Measurements from ENCODE around the gene HP1BP3.

- no peak for TF ChIP-seq POLR2A (IDR thresholded peaks at IDR 0.05; ENCODE audit: low read depth, low read length)
- no peak for TF ChIP-seq SMC3 (IDR thresholded peaks at IDR 0.05; ENCODE audit: low read depth, low read length)
- TF ChIP-seq CTCF (conservative IDR thresholded peaks at IDR 0.05; ENCODE audit: low read depth, low read length) = no peak
- no peak for TF ChIP-seq MAFK (IDR thresholded peaks at IDR 0.05; ENCODE audit: low read depth, low read length)
- TF ChIP-seq BHLHE40 (IDR thresholded peaks at IDR 0.05; ENCODE audit: low read depth, low read length) = no peak
- TF ChIP-seq MAZ (IDR thresholded peaks at IDR 0.05; ENCODE audit: borderline replicate concordance, low read depth, low read length) = no peak
- TF ChIP-seq RAD21 (IDR thresholded peaks at IDR 0.05; ENCODE audit: low read length) = no peak
- TF ChIP-seq CEBPB (IDR thresholded peaks at IDR 0.05; ENCODE audit: low read depth, low read length) = no peak
These were observed 19.8 kb downstream of the HP1BP3 start for GRCh38 chr1:20767271-20767670.
